GM18498 (cell line): ENCODE data around the gene NUDT3.

Experiments
- ATAC-seq: cut with Tn5 transposase; IDR thresholded peaks from one replicate; pipeline ENCODE4 v1.9.1; 2021; ENCODE audit warnings: mild to moderate bottlenecking, moderate library complexity; ENCODE audit not compliant: unreplicated experiment

Gene NUDT3

GRCh38 chr6:34242252-34243130, 150.0 kb downstream of the NUDT3 start:
- no peak for ATAC-seq

GRCh38 chr6:34241351-34242215, 150.9 kb downstream of the NUDT3 start:
- no peak for ATAC-seq

DNA sequence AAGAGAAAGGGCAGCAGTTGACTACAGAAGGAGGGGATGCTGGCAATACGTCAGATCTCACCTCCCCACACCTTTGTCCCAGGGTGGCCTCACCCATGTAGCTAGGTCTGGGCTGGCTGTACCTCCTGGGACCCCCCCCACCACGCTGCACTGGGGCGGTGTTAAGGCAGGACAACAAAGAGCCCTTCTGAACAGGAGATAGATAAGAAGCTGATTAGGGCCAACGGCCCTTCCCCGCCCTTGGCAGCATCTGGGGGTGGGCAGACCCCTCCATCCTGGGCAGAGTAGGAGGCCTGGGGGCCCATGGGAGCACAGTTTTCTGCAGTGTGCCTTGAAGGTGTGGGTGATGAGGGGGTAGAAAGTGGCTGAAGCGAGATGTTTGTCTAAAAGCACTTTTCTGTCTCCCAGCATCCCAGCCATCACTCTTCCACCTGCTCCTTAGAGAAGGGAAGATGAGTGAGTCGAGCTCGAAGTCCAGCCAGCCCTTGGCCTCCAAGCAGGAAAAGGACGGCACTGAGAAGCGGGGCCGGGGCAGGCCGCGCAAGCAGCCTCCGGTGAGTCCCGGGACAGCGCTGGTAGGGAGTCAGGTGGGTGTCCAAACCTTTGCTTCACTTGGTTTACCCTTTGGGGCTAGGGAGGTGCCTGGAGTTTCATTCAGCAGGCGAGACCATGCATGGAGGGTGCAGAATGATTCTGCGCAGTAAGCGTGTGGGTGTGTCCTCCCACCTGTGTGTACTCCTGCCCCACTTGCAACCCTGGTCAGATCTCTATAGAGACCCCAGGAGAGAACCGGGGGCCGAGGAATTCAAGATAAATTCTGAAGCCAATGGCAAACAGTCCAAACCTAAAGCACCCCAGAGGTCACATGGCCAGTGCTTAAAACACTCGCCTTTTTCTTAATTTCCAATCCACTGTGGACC, 151.9 kb downstream of the NUDT3 start:
- ATAC-seq, result no peak

GRCh38 chr6:34239893-34240292, 152.6 kb downstream of the NUDT3 start:
- ATAC-seq, result no peak

GRCh38 chr6:34239500-34239825, 153.0 kb downstream of the NUDT3 start:
- ATAC-seq, result no peak

DNA sequence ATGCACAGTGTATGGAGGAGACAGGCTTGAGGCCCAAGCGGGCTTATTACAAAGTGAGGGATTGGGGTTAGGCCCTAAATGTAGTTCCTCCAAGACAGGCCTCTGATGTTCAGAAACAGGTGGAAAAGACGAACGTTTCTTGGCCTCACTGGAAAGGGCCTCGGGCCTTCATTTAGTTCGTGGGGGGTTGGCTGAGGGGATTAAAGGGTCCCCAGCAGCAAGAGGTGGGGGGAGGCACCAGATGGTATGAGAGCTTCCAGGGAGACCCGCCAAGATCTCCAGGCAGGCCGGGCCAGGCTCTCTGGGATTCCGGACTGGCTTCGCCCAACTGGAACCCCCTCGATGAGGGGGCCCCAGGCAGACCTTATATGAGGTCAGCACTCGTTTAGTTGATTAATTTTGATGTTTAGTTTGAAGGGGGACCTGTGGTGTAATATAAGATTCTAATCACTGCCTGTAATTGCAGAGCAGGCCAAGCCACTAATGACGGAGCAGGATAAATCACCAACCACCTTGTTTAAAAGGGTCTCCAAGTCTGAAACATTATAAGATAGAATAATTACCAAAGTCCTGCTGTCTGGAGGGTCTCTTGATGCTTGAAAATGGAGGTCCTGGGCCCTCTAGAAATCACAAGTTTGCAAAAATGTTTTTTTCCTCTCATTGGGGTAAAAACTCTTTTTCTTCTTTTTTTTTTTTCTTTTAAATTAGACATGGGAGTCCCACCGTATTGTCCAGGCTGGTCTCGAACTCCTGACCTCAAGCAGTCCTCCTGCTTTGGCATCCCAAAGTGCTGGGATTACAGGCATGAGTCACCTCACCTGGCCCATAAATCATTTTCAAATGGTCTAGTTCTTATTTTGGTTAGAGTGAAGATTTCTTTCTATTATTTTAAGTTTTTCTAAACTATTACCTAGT, 153.6 kb downstream of the NUDT3 start:
- no peak for ATAC-seq

DNA sequence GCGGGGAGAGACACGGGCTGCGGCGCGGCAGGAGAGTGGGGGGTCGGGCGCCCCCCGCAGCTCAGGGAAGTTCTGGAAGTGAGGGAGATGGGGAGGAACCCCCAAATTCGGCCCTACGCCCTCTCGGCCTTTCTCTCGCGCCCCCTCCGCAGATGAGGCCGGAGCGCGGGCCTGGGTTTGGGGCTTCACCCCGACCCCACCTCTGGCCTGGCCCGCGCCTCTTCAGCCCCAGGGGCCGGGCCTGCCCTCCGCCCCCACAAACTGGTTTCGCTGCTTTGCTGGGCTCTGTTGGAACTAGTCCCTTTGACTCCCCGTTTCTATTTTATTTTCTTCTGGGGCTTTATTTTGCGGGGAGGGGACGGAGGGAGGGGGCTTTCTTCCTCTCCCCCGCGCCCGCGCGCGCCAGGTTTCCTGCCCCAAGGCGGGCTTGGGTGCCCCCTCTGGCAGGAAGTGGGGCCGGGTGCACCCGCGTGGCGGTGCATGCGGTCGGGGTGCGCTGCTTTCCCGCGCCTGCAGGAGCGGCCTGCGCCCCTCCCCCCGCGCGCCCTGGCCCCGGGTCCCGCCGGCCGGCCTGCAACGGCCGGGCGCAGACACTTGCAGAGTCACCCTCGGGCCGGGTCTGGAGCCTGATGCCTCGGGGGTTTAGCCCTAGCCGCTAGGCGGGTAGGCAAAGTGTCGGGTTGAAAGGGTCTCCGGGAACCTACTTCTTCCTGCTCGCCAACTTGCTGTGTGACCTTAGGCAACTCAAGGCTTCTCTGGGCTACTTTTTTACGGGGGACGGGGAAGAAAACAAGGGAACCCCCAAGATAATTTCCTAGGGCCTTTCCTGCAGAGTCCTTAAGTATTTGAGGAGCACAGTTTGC, 154.5 kb downstream of the NUDT3 start:
- peak; percentile 15 for ATAC-seq

DNA sequence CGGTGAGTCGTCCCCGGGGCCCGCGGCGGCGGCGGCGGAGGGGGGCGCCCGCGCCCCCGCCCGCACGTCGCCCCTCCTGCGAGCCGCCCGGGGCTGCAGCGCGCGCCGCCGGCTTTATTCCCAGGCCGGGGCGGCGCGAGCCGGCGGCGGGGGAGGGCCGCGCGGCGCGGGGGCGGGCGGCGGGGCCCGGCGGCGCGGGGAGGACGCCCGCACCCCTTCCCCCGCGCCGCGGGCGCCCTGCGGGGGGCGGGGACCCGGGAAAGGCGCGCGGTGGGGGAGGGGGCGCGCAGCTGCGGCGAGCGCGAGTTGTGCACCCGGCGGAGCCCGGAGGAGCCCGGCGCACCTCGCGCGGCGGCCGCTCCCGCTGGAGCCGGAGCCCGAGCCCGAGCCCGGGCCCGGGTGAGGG, 155.2 kb downstream of the NUDT3 start:
- ATAC-seq, result peak; percentile 20

DNA sequence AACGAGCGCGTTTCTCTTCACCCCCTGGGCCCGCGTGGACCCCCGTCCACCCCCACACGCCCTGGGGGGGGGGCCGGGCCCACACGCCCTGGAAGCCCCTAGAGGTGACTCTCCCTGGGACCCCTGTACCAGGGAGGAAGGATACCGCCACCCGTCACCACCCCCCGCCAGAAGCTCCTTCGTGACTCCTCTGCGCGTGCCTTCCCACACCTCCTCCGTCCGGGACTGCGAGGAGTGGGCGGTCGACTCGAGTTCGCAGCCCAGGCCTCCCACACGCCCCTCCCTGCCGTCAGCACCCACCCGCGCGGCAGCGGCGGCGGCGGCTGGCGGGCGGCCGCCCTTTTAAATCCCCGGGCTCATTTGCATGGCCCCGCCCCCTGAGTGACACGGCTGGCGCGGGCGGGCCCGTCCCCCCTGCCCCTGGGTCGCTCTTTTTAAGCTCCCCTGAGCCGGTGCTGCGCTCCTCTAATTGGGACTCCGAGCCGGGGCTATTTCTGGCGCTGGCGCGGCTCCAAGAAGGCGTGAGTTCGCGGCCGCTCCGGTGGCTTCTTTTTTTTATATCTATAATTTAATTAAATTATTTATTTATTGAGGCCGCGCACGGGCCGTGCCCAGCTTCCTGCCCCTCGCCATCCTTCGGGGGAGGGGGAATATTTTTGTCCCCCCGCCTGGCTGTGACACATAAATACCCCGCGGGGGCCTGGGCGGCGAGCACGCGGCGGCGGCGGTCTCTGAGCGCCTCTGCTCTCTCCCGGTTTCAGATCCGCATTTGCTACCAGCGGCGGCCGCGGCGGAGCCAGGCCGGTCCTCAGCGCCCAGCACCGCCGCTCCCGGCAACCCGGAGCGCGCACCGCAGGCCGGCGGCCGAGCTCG, 155.8 kb downstream of the NUDT3 start, which contains the start of gene HMGA1:
Gene HMGA1, plus strand, starts transcription at position 431 of the 873 bp plus-strand sequence. CDS start 3,908 bp downstream, outside the sequence.
- peak; percentile 68 for ATAC-seq

DNA sequence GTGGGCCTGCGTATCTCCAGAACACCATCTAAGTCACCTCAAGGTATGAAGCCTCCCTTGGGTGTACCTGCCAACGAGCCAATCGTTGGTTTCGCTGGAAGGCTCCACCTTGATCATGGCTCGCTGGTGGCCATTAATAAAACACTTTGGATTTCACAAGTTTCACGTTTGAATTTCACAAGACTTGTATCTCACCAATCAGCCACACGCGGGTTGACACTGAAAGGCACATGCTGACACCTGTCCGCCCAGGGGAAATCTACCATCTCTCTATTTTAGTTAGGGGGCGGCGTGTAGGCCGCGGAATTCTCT, 156.4 kb downstream of the NUDT3 start:
- no peak for ATAC-seq

GRCh38 chr6:34235307-34236130, 156.9 kb downstream of the NUDT3 start:
- no peak for ATAC-seq

DNA sequence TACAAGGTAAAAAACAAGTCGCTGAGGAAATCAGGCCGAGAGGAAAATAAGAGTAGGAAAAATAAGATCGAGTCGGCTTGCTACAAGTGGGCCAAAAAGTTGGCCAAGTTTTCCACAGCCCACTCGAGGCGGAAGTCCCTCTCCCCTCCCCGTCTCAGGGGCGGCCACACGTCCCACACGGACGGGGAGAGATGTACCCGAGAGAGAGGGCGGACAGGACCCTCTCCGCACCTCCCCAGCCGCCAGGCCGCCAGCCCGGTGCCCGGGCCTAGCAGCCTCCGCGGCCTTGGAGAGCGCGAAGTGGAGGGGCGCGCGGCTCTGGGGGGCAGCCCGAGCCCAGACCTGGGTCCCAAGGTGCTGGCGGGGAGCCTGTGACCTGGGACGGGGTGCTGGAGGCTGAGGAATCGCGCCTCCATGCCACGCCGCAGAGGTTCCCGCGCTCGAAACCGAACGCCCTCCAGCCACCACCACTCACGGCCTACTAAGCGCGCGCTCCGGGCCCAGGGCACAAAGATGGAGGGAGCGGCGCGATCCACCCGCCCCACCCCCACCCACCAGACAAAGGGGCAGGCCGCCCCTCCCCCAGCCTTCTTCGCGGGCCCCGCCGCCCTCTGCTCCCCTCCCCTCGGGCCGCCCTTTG, 157.7 kb downstream of the NUDT3 start:
- ATAC-seq, result no peak

DNA sequence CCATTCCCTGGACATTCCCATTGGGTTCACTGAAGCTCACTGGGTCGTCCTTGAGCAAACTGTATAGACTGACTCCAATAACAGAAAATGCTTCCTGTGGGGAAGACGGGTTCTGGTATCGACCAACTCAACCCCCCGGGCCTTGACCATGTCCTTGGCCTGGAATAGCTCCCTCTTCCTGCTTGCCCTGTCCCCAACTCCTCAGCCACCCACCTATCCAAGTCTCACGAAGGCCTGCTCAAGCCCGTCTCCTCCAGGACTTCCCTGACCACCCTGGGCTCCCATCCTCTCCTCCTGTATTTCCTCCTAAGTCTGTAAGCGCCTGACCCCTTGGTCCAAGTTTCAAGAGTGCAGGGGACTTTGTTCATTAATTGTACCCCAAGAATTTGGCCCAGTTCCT, 158.6 kb downstream of the NUDT3 start:
- ATAC-seq, result no peak

- no peak for ATAC-seq
Measured at GRCh38 chr6:34232901-34233300, 159.6 kb downstream of the NUDT3 start.

DNA sequence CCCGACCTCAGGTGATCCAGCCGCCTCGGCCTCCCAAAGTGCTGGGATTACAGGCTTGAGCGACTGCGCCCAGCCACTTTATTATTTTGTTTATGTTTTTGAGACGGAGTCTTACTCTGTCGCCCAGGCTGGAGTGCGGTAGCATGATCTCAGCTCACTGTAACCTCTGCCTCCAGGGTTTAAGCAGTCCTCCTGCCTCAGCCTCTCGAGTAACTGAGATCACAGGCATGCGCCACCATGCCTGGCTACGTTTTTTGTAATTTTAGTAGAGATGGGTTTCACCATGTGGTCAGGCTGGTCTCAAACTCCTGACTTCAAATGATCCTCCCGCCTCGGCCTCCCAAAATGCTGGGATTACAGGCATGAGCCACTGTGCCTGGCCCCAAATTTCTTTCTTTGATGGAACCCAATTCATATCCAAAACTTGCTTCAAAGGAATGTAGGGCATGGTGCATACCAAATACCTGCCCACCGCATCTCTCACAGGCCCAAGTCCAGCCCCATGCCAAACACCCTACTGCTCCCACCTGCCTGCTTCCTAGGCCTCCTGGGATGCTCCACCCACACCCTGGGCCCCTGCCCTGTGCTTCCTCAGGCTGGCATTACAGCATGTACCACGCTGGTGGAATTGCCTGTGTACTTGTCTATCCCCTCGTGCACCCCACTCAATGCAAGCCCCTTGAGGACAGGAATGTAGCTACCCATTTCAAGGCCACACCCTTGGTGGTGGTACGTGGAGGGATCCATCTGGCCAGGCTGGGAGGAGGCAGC, 160.7 kb downstream of the NUDT3 start:
- ATAC-seq, result no peak
